GM20000 (cell line): Measurements from ENCODE around the gene CRY2.

Source experiments
- DNase-seq: peaks from one replicate; pipeline ENCODE4 v3.0.0; 2012; ENCODE audit warnings: low spot score
- CTCF ChIP-seq: IDR thresholded peaks from 2 replicates; pipeline ENCODE4 v1.5.1; 2012; ENCODE audit warnings: mild to moderate bottlenecking, control low read depth; ENCODE audit errors: extremely low read depth, missing control alignments

The CRY2 gene

GRCh38 chr11:45932217-45932616 lies 84.9 kb downstream of the CRY2 start:
- no peak for TF ChIP-seq CTCF
- no peak for DNase-seq
